ENCODE data around the gene PIKFYVE.

Gene PIKFYVE

GRCh38 chr2:208406474-208407451, 140.7 kb downstream of the PIKFYVE start, which contains the start of gene PTH2R:
Gene PTH2R (plus strand): TSS chr2:208406792. CDS start chr2:208407044, 252 bp downstream.
- DNase-seq (ENCODE audit: low read depth in 2 of 2), result no peak

- no peak for DNase-seq (ENCODE audit: low read depth in 2 of 2)
Observed at GRCh38 chr2:208407667-208408066, 141.6 kb downstream of the PIKFYVE start.

Data from fibroblast of skin of left biceps (primary cell).